ENCODE results near the gene UBE2I. TPM values are rescaled to one million over a fixed set of nuclear protein-coding genes. Genes with fewer than 3 reads are reported as not detected.

UBE2I gene
- total and polyA plus RNA-seq, 2 donors (not counting 1 experiment from before 2014, with no cell fraction given): 42.1 to 142 TPM

DNA sequence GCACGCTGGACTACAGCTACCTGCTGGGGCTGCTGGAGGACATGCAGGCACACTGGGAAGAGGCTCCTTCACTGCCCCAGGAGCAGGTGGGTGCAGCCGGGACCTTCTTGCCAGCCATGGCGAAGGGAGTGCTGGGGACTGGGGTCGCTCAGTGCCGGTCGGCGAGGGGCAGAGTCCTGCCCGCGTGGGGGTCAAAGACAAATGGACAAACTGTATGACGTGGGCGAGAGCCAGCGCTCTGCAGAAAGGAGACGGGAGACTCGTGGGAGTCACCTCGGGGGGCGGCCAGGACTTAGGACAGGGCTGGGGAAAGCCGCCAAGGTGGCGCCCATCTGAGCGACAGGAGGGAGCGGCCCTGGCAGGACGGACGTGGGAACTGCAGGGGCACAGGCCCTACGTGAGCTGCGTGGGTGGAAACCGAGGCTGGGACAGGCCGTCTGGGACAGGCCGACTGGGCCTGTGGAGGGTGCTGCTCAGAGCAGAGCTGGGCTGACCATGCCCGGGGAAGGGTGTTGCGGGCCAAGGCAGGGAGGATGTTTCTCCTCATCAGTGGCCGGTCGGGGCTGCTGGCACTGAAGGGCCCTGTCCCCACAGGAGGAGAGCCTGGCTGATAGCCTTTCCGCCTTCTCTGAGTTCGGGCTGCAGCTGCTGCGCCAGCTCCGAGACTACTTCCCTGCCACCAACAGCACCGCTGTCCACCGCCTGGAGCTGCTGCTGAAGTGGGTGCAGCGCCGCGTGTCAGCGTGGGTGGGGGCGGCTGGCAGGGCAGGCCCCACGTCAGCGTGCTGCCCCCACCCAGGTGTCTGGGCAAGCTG lies 34.2 kb downstream of the UBE2I start:
- no peaks in the 10 kb centered on the region for H4K20me1 ChIP-seq (ENCODE audit: control insufficient read depth, extremely low read depth, insufficient read depth, low read length)
- no peaks in the 10 kb centered on the region for H3K27me3 ChIP-seq (ENCODE audit: control insufficient read depth, insufficient read depth, low read length)
- DNase-seq (ENCODE audit: low read depth in 2 of 2): no peak
- H3K27ac ChIP-seq (ENCODE audit: insufficient read depth, low read length): no peak overlapping the region
- H3K9me3 ChIP-seq (ENCODE audit: control insufficient read depth, insufficient read depth, low read depth, low read length): no peaks in the 10 kb centered on the region
- no peak overlapping the region for H2AFZ ChIP-seq (ENCODE audit: low read length)
- no peak overlapping the region for H3K9ac ChIP-seq (ENCODE audit: insufficient read depth, low read length)
- no peaks in the 10 kb centered on the region for H3K4me1 ChIP-seq (ENCODE audit: control insufficient read depth, extremely low read depth, insufficient read depth, low read length)
- peaks cover 6% of the 10 kb centered on the region for H3K36me3 ChIP-seq (ENCODE audit: control insufficient read depth, insufficient read depth, low read length)
- H3K4me3 ChIP-seq (replicated peaks in 1 of 4; ENCODE audit: control extremely low read depth in 1 of 4, insufficient read depth in 1 of 4, low read depth in 3 of 4, low read length in 4 of 4): no peak overlapping the region
- H3K79me2 ChIP-seq (ENCODE audit: control insufficient read depth, insufficient read depth, low read length): no peaks in the 10 kb centered on the region
- H3K4me2 ChIP-seq (ENCODE audit: extremely low read depth, insufficient read depth, low read length): no peak overlapping the region
- TF ChIP-seq, protein P1, sequence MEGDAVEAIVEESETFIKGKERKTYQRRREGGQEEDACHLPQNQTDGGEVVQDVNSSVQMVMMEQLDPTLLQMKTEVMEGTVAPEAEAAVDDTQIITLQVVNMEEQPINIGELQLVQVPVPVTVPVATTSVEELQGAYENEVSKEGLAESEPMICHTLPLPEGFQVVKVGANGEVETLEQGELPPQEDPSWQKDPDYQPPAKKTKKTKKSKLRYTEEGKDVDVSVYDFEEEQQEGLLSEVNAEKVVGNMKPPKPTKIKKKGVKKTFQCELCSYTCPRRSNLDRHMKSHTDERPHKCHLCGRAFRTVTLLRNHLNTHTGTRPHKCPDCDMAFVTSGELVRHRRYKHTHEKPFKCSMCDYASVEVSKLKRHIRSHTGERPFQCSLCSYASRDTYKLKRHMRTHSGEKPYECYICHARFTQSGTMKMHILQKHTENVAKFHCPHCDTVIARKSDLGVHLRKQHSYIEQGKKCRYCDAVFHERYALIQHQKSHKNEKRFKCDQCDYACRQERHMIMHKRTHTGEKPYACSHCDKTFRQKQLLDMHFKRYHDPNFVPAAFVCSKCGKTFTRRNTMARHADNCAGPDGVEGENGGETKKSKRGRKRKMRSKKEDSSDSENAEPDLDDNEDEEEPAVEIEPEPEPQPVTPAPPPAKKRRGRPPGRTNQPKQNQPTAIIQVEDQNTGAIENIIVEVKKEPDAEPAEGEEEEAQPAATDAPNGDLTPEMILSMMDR (conservative IDR thresholded peaks at IDR 0.05 in 1 of 2, IDR thresholded peaks at IDR 0.05 in 1 of 2; ENCODE audit: low read depth in 1 of 2, low read length in 2 of 2): no peak
- no peak for TF ChIP-seq EZH2 (IDR thresholded peaks at IDR 0.05; ENCODE audit: low read length, missing control alignments)

DNA sequence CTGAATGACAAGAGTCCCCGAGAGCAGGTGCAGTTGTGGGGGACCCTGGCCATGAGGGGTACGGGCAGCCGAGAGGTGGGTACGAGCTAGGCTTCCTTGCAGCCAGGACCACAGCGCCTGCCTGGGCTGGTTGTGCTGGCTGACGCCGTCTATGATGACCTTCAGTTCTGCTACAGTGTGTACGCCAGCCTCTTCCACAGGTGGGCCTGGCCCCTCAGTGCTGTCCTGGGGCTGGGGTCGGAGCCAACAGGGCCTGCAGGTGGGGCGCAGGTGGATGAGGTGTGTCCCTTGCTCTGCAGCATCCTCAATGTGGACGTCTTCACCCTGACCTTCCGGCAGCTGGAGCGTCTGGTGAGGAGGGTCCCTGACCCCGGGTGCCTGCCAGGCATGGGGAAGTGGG lies 35.1 kb downstream of the UBE2I start:
- H3K36me3 ChIP-seq (ENCODE audit: control insufficient read depth, insufficient read depth, low read length): peaks cover 15% of the 10 kb centered on the region
- H3K27me3 ChIP-seq (ENCODE audit: control insufficient read depth, insufficient read depth, low read length): no peaks in the 10 kb centered on the region

GRCh38 chr16:1345087-1345486 lies 35.7 kb downstream of the UBE2I start:
- no peak overlapping the region for H3K27ac ChIP-seq (ENCODE audit: insufficient read depth, low read length)
- H3K36me3 ChIP-seq (ENCODE audit: control insufficient read depth, insufficient read depth, low read length): peaks cover 15% of the 10 kb centered on the region
- no peaks in the 10 kb centered on the region for H4K20me1 ChIP-seq (ENCODE audit: control insufficient read depth, extremely low read depth, insufficient read depth, low read length)
- no peak overlapping the region for H3K4me2 ChIP-seq (ENCODE audit: extremely low read depth, insufficient read depth, low read length)
- no peak for DNase-seq (ENCODE audit: low read depth in 2 of 2)
- H3K9ac ChIP-seq (ENCODE audit: insufficient read depth, low read length): no peak overlapping the region
- H3K27me3 ChIP-seq (ENCODE audit: control insufficient read depth, insufficient read depth, low read length): no peaks in the 10 kb centered on the region
- H3K9me3 ChIP-seq (ENCODE audit: control insufficient read depth, insufficient read depth, low read depth, low read length): no peaks in the 10 kb centered on the region
- no peak overlapping the region for H3K4me3 ChIP-seq (replicated peaks in 1 of 4; ENCODE audit: control extremely low read depth in 1 of 4, insufficient read depth in 1 of 4, low read depth in 3 of 4, low read length in 4 of 4)
- no peaks in the 10 kb centered on the region for H3K79me2 ChIP-seq (ENCODE audit: control insufficient read depth, insufficient read depth, low read length)
- H2AFZ ChIP-seq (ENCODE audit: low read length): no peak overlapping the region
- H3K4me1 ChIP-seq (ENCODE audit: control insufficient read depth, extremely low read depth, insufficient read depth, low read length): no peaks in the 10 kb centered on the region
- TF ChIP-seq EZH2 (IDR thresholded peaks at IDR 0.05; ENCODE audit: low read length, missing control alignments): no peak
- TF ChIP-seq, protein P1 (conservative IDR thresholded peaks at IDR 0.05 in 1 of 2, IDR thresholded peaks at IDR 0.05 in 1 of 2; ENCODE audit: low read depth in 1 of 2, low read length in 2 of 2): no peak

More for the DNA sequence above, 35.1 kb downstream of the UBE2I start:
- Histone ChIP-seq H3K27ac (ENCODE audit: insufficient read depth, low read length) (no peak overlapping the region), H2AFZ (ENCODE audit: low read length) (no peak overlapping the region), H4K20me1 (ENCODE audit: control insufficient read depth, extremely low read depth, insufficient read depth, low read length) (no peaks in the 10 kb centered on the region), H3K79me2 (ENCODE audit: control insufficient read depth, insufficient read depth, low read length) (no peaks in the 10 kb centered on the region), H3K4me1 (ENCODE audit: control insufficient read depth, extremely low read depth, insufficient read depth, low read length) (no peaks in the 10 kb centered on the region), H3K9ac (ENCODE audit: insufficient read depth, low read length) (no peak overlapping the region), H3K4me2 (ENCODE audit: extremely low read depth, insufficient read depth, low read length) (no peak overlapping the region), H3K9me3 (ENCODE audit: control insufficient read depth, insufficient read depth, low read depth, low read length) (no peaks in the 10 kb centered on the region), H3K4me3 (replicated peaks in 1 of 4; ENCODE audit: control extremely low read depth in 1 of 4, insufficient read depth in 1 of 4, low read depth in 3 of 4, low read length in 4 of 4) (no peak overlapping the region)
- TF ChIP-seq EZH2 (IDR thresholded peaks at IDR 0.05; ENCODE audit: low read length, missing control alignments): no peak
- TF ChIP-seq, protein P1 (conservative IDR thresholded peaks at IDR 0.05 in 1 of 2, IDR thresholded peaks at IDR 0.05 in 1 of 2; ENCODE audit: low read depth in 1 of 2, low read length in 2 of 2): no peak
- no peak for DNase-seq (ENCODE audit: low read depth in 2 of 2)

All from fibroblast of lung (primary cell).